ENCODE data around the gene TMEM273.

Gene TMEM273

DNA sequence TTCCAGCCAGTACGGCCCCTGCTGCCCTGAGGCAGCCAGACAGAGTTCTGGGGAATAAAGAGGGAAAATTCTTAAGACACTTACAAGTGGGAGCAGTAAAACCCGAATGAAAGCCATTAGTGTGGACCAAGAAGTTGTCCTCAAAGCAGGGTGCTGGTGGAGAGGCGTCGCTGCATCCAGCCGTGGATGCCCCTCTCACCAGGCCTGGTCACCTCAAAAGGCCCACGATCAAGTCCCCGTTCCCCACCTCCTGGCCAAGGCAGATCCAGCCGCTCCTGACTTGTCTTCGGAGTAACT is 73.5 kb downstream of the TMEM273 start:
- no peak for DNase-seq

DNA sequence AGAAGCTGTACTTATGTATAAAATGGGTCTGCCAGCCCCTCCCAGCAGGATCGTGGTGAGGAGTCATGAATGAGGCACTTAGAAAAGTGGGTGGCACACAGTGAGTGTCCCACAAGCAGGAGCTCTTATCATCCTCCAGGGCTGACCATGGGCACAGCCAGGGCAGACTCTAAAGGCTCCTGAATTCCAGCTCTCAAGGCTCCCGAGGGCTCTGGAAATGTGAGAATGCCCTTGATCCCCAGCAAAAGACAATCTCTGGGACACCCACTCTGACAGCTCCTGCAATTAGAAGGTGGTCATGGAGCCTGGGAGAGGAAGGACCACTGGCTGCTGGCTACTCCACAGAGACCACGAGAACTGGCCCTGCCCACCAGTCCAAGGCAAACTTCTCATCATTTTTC is 74.5 kb downstream of the TMEM273 start:
- no peak for DNase-seq

GRCh38 chr10:49112851-49113250 is 75.3 kb downstream of the TMEM273 start:
- no peak for DNase-seq

- no peak for DNase-seq
These were observed 76.1 kb downstream of the TMEM273 start for GRCh38 chr10:49112098-49112497.

DNA sequence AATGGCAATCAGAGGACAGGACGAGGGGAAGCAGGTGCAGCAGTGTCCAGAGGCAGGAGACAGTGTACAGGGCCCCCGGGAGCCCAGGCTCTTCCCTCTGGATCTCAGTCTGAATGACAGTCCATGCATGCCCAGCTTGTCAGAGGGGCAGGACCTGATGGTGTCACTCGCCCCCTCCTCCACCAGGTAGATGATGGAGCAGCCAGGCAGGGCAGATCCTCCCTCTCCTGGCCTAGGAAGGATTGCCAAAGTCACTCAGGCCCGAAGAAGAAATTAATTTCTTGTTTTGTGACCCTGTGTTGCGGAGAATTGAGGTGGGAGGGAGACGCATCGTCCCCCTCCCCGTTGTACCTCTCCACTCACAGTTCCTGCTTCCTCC is 76.9 kb downstream of the TMEM273 start:
- no peak for DNase-seq

DNA sequence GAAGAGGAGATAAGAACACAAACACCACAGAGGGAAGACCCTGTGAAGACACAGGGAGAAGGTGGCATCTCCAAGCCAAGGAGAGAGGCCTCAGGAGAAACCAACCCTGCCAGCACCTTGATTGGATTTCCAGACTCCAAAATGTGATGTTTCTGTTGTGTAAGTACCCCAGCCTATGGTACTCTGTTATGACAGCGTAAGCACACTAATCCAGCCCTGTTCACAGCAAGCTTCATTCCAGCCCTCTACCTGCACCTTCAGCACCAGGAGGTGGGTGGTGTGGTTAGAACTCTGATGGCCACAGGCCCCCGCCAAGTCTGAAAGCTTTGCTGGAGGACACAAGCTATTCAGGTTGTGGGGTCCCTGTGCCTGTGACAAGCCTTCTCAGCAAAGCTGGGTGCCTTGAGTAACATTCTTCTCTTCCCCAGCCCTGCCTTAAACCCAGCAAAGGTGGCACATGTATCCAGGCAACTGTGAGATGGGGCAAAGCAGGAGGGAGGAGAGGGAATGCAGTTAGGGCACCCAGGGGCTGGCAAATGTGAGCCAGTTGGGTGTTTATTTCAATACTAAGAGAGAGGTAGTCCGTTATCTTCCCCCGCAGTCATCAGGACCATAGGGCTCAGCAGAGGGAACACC is 77.4 kb downstream of the TMEM273 start:
- no peak for DNase-seq

DNA sequence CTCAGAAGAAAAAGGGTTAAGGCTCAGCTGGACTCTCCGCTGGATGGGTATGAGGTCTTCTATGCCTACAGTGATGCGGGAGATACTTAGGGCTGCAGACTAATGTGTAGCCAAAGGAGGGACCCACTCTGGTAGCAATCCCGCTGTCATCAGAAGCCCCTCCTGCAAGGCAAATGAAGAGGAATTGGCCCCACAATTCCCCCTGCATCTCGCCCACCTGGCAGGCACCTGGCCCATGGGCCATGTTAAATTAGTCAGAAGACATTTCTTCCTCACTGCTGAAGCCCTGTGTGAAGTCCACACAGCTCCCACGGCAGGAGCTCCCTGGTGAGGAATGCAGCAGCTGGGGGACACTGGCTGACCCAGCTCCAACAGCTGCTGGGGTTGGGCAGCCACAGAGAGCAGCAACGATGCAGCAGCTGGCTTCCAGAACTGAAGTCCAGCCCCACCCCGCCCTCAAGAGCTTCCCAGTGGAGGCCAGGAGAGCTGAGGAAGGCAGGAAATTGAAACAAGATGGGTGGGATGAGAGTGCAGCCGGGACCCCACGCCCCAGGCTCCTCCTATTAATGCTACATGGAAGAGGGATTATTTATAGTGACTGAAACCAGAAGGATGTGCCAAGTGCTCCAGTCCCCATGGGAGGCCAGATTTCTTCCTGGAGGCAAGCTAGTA is 78.4 kb downstream of the TMEM273 start:
- no peak for DNase-seq

GRCh38 chr10:49108656-49109055 is 79.5 kb downstream of the TMEM273 start:
- DNase-seq: no peak

- no peak for DNase-seq
These were observed 80.3 kb downstream of the TMEM273 start for GRCh38 chr10:49107887-49108267.

DNA sequence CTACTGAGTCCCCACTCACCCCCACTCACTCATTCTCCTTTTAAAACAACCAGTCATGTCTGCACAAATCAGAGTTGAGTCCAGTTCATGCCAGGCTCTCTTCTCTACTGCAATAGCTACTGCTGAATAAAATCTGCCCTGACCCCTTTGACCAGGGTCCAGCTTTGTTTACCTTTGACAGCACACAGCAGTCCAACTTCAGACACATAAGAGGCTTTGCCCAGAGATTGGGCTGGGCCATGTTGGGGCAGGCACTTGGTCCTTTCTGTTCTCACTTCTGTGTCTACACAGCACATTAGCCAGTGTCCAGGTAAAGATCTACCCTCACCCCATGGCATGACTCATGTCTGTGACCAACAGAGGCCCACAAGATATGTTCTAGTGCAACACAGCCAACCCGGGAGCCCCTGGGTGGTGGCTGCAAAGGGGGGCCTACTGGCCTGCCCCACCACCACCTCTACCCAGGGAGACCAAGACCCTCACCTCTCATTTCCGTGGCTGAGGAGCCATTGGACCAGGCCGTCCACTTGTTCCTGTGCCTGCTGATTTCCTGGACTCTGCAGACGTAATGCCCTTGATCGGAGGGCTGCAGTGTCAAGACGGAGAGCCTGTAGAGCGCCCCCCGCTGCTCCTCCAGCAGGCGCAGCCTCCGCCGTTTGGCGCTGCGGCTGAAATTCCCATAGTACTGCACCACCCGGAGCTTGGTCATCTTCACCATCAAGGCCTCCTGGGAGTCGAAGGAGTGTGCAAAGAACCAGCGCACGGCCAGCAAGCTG is 80.9 kb downstream of the TMEM273 start:
- no peak for DNase-seq

DNA sequence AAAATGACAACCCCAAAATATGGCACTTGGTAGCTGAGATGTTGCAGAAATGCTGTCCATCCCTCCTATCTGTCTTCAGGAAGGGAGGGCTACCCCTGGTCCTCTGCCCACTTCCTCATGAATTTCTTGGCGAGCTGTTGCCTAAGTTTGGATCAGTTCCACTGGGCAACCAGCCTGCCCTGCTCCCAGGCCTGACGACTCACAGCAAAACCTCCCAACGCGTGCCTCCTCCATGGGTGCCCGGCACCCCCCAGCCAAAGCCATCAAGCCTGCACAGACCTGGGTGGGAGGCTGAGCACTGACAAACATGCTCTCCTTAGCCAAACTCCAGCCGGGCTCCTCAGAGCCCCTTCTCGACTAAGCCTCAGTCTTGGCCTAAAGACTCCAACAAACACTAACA is 81.7 kb downstream of the TMEM273 start:
- DNase-seq: no peak

GRCh38 chr10:49105076-49105475 is 83.1 kb downstream of the TMEM273 start:
- DNase-seq: no peak

Data from GDM1 (cell line).